Rectal smooth muscle tissue (tissue), 1 donor: ENCODE measurements around the gene HERC2.

Experiments
- H3K27ac ChIP-seq: one replicate; pipeline ENCODE4 v1.7.0; 2013; ENCODE audit warnings: low read depth, low read length, inconsistent platforms
- H3K27me3 ChIP-seq: one replicate; pipeline ENCODE4 v1.7.0; 2013; ENCODE audit warnings: low read length; ENCODE audit not compliant: control insufficient read depth, insufficient read depth
- H3K36me3 ChIP-seq: one replicate; pipeline ENCODE4 v1.7.0; 2013; ENCODE audit warnings: low read length; ENCODE audit not compliant: control insufficient read depth, insufficient read depth
- H3K4me1 ChIP-seq: one replicate; pipeline ENCODE4 v1.7.0; 2013; ENCODE audit warnings: low read length; ENCODE audit not compliant: control insufficient read depth, insufficient read depth
- H3K4me3 ChIP-seq: one replicate; pipeline ENCODE4 v1.7.0; 2013; ENCODE audit warnings: low read length
- H3K9ac ChIP-seq: one replicate; pipeline ENCODE4 v1.7.0; 2013; ENCODE audit warnings: low read length

HERC2 gene

DNA sequence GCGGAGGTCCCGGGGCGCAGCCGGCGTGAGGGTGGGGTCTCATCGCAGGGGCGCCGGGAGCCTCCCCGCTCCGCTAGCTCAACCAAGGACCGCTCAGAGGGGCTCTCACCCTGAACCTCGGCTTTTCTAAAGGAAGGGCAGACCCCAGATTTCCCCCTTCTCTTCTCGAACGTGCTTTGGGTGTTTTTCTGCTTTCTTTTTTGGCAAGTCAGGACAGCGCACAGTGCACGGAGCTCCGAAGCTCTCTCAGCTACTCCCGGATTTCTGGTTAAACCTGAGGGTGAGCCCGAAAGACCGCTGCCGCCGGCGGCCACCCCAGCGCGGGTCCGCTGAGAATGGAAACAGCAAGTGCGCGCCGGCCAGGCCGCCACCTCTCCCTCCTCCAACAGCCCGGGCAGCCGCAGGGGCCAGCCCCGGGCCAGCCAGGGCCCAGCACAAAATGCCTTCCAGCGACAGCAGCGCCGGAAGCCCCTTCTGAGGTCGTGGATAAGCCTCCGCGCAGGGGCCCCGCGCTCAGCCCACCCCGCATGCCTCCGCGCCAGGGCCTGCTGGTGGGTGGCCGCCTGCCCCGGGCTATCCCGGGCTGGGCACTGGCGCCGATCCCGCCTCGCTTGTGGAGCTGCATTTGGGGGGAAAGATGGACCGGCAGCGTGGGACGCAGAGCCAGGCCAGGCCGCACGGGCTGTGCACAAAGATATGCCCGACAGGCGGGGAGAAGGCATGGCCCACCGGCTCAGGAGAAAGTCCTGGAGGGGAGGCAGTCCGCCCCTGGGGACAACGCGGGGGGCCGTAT is 214.7 kb downstream of the HERC2 start:
- no peak overlapping the region for H3K9ac ChIP-seq
- H3K4me3 ChIP-seq: peak overlapping the region; percentile 66
- no peaks in the 10 kb centered on the region for H3K4me1 ChIP-seq
- no peak overlapping the region for H3K27ac ChIP-seq
- H3K36me3 ChIP-seq: peaks cover 10% of the 10 kb centered on the region
- peaks cover 14% of the 10 kb centered on the region for H3K27me3 ChIP-seq

DNA sequence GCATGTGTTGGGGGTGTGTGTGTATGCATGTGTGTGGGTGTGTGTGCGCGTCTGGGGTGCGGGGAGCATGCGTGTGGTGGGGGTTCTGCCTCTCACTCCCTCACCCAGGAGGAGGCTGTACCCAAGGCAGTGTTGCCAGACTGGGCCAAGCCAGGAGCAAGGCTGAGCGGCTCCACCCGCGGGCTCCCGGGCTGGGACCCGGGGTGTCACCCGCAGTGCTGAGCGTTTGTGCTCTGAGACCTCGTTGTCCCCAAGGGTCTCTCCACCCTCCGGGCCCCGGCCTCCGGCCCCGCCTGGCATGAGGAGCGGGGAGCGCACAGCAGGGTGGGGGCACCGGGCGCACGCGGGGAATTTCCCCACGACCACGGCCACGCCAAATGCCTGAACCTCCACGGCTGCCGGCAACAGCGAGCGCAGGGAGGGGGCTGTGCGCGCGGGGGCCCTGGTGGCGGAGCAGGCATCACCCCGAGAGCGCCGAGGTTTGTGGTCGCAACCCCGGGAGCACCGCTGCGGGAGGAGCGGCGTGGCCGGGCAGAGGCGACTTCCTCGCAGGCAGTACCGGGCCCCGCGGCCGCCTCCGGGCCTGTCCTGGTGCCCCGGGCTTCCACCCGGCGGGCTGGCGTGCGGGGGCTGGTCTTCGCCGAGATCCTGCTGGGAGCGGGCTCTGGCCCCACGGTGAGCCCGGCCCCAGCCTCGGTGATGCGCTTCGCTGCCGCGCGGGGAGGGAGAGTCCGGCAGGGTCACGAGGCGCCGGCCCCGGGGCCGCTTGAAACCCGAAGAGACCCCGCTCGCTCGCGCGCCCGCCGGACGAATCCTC is 215.5 kb downstream of the HERC2 start:
- Histone ChIP-seq H3K27me3 (peaks cover 14% of the 10 kb centered on the region), H3K27ac (no peak overlapping the region), H3K36me3 (peaks cover 2% of the 10 kb centered on the region), H3K4me1 (no peaks in the 10 kb centered on the region), H3K4me3 (peak overlapping the region; percentile 66), H3K9ac (no peak overlapping the region)

DNA sequence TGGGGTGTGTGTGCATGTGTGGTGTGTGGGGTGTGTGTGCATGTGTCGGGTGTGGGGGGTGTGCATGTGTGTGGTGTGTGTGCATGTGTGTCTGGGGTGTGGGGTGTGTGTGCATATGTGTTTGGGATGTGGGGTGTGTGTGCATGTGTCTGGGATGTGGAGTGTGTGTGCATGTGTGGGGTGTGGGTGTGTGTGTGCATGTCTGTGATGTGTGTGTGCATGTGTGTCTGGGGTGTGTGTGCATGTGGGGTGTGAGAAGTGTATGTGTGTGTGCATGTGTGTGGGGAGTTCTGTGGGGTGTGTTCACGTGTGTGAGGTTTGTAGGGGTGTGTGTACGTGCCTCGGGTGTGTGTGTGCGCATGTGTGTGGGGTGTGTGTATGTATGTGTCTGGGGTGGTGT is 216.2 kb downstream of the HERC2 start:
- no peak overlapping the region for H3K9ac ChIP-seq
- no peak overlapping the region for H3K4me3 ChIP-seq
- H3K27me3 ChIP-seq: peaks cover 14% of the 10 kb centered on the region

DNA sequence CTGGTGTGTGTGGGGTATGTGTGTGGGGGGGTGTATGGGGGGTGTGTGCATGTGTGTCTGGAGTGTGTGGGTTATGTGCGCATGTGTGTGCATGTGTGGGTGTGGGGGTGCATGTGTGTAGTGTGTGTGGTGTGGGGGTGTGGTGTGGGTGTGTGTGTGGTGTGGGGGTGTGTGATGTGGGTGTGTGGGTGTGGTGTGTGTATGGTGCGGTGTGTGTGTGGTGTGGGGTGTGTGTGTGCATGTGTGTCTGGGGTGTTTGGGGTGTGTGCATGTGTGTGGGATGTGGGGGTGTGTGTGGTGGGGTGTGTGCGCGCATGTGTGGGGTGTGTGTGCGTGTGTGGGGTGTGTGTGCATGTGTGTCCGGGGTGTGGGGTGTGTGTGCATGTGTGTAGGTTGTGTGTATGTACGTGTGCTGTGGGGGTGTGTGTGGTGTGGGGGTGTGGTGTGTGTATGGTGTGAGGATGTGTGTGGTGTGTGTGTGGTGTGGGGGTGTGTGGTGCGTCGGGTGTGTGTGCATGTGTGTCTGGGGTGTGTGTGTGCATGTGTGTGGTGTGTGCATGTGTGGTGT is 216.7 kb downstream of the HERC2 start:
- H3K9ac ChIP-seq: no peak overlapping the region
- H3K27ac ChIP-seq: no peak overlapping the region
- no peak overlapping the region for H3K4me3 ChIP-seq
- no peaks in the 10 kb centered on the region for H3K36me3 ChIP-seq
- peaks cover 14% of the 10 kb centered on the region for H3K27me3 ChIP-seq
- H3K4me1 ChIP-seq: no peaks in the 10 kb centered on the region

More for the DNA sequence above, 216.2 kb downstream of the HERC2 start:
- no peaks in the 10 kb centered on the region for H3K4me1 ChIP-seq
- no peak overlapping the region for H3K27ac ChIP-seq
- no peaks in the 10 kb centered on the region for H3K36me3 ChIP-seq

DNA sequence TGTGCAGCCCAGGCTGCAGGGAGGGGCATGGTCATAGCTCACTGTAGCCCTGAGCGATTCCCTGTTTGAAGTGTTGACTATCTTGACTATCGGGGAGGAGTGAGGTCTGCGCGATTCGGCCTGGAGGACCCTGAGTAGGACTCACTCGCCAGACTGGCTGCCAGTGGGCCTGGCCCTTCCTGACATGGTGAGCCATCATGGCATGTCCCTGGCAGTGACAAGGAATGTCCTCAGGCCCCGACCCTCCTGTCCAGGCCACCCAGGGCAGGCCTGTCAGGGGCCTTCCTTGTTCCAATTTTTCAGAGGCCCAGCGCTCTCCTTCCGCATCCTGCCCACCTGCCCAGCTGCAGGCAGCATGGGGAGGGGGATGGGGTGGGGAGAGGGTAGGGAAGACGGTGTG is 217.7 kb downstream of the HERC2 start:
- Histone ChIP-seq H3K36me3 (no peaks in the 10 kb centered on the region), H3K9ac (no peak overlapping the region), H3K27ac (no peak overlapping the region), H3K4me3 (no peak overlapping the region), H3K4me1 (no peaks in the 10 kb centered on the region), H3K27me3 (peaks cover 14% of the 10 kb centered on the region)

DNA sequence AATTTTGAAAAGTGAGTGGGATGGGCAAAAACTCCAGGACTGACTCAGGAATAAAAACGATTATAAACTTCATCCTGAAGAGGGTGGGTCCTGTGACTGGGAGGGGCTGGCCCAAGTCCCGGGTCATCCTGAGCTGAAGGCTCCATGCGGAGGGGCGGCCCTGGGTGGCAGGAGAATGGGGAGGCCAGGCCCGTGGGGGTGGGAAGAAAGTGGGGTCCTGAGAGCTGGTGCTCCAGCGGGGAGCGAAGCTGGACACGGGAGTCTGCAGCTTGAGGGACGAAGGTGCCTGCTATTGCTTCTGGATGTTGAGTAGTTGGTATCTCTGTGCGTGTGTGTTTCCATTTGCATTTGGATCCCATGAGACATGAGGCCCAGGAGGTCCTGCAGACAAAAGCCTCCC is 218.1 kb downstream of the HERC2 start:
- Histone ChIP-seq H3K27ac (no peak overlapping the region), H3K27me3 (peaks cover 14% of the 10 kb centered on the region), H3K36me3 (no peaks in the 10 kb centered on the region)

DNA sequence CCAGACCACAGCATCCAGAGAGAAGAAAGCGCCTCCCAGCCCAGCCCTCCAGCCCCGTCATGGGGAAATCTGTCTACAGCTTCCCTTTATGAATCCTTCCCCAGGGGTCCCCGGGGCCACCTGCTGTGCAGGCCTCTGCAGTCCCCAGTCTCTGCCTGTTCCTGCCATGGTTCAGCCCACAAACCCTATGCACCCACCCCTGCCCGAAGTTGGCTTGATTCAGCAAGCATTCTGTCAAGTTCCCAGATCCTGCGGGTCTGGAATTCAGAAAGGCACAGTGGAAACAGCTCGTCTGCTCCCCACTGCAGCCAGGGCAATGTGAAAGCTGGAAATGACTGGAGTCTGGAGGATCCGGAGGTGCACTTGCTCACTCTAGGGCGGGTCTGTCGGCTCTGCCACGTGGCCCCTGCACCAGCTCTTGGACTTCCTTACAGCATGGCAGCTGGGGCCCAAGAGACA is 220.0 kb downstream of the HERC2 start:
- no peak overlapping the region for H3K4me3 ChIP-seq
- H3K27ac ChIP-seq: no peak overlapping the region
- H3K27me3 ChIP-seq: peaks cover 23% of the 10 kb centered on the region
- H3K9ac ChIP-seq: no peak overlapping the region
- H3K36me3 ChIP-seq: no peaks in the 10 kb centered on the region
- H3K4me1 ChIP-seq: no peaks in the 10 kb centered on the region

More for the DNA sequence above, 218.1 kb downstream of the HERC2 start:
- Histone ChIP-seq H3K4me1 (no peaks in the 10 kb centered on the region), H3K4me3 (no peak overlapping the region), H3K9ac (no peak overlapping the region)

DNA sequence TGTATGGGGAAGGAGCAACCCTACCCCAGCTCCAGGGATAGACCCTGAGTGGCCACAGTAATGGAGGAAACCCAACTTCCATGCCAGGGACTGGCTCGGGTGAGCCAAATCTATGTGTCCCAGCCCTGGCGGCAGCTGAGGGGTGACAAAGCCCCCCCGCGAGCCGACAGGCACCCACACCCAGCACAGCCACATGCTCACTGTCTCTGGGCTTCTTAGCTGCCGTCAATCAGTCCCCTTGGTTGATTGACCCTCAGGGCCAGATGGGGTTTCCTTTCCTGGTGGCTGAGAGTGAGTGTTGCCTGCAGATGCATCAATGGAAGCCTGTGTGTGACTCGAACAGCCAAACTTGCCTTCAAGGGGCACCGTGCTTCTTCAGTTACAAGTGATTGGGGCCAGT is 220.8 kb downstream of the HERC2 start:
- no peak overlapping the region for H3K9ac ChIP-seq
- no peaks in the 10 kb centered on the region for H3K4me1 ChIP-seq
- no peaks in the 10 kb centered on the region for H3K36me3 ChIP-seq
- no peak overlapping the region for H3K27ac ChIP-seq
- H3K4me3 ChIP-seq: no peak overlapping the region
- peaks cover 21% of the 10 kb centered on the region for H3K27me3 ChIP-seq

DNA sequence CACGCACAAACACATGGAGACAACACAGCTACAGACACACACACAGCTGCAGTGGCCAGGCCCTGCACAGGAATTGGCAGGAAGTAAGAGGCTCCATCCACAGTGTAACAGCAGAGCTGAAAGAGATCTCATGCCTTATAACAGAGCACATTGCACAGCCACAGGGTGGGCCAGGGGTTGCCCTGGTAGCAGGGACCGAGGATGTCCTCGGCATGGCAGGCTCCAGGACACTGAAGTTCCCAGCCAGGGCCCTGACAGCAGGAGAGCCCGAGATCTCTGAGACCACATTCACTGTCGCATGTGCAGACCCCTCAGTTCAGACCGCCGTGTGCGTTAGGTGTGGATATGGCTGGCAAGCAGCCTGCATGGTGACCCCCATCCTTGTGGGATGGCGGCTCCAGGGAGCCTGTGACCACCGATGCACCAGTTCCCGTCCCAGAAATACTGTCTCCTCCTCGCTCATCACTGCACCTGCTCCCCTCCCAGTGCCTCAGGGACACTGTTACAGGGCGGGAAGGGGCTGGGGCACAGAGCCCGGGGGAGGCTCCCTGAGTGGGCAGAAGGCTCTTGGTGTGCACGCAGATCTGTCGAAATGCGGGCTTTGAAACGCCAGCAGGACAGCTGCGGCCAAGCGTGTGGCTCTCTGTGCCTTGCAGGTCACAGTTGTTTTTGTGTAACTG is 221.3 kb downstream of the HERC2 start:
- Histone ChIP-seq H3K4me1 (no peaks in the 10 kb centered on the region), H3K27ac (no peak overlapping the region), H3K4me3 (no peak overlapping the region), H3K36me3 (no peaks in the 10 kb centered on the region), H3K27me3 (peaks cover 15% of the 10 kb centered on the region), H3K9ac (no peak overlapping the region)

DNA sequence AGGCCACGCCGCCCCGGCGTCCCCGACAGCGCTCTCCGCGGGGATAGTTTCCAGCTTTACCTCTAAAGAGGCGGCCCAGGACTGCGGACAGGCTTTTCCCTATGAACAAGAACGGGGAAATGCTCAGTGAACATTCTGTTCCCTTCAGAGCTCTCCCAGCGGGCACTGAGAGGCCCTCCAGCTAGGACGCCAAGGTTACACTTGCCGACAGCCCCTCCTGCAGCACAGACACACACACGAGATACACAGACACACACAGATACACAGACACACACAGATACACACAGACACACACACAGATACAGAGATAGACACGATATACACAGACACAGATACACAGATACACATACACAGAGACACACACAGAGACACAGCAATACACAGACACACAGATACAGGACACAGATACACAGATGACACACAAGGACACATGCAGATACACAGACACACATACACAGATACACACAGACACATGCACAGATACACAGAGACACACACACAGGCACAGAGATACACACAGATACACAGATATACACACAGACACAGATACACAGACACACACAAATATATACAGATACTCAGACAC is 222.3 kb downstream of the HERC2 start:
- no peak overlapping the region for H3K27ac ChIP-seq
- no peak overlapping the region for H3K9ac ChIP-seq
- H3K27me3 ChIP-seq: peaks cover 11% of the 10 kb centered on the region
- no peak overlapping the region for H3K4me3 ChIP-seq
- no peaks in the 10 kb centered on the region for H3K36me3 ChIP-seq
- H3K4me1 ChIP-seq: no peaks in the 10 kb centered on the region

DNA sequence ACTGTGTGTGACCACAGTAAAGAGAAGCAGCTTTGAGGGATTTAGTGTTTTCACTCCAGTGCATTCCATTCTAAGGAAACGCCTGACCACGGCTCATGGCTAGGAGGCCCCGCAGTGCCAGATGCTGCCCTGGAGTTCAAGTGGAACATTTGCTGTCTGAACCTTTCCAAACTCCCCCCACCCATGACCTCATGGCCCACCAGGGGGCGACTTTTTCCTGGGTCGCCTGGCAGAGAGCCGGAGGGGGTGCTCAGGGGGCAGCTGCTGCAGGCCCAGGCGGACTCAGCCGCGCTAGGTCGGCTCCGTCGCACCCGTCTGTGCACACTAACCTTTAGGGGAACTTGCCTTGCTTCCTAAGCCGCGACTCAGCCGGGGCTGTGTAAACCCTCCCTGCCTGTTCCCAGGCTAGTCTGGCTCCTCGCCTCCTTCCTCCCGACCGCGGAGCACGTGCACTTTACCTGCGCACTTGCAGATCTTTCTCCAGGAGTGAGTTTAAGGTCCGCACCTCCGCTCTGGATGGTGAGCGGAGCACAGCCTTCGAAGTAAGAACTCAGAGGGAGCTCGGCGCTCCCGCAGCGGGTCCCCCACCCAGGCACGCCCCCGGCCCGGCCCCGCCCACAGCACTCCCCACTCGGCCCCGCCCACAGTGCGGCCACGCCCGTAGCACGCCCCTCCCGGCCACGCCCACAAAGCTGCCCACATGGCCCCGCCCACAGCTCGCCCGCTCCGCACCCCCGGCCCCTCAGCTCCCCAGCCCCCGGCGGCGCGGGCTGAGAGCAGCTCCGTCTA is 223.0 kb downstream of the HERC2 start, which contains the start of gene OCA2:
OCA2 (minus strand) TSS at position 550 of the 789 bp plus-strand sequence. CDS start 17,441 bp downstream, outside the sequence.
- H3K27me3 ChIP-seq: peaks cover 15% of the 10 kb centered on the region
- no peak within 1 kb of the TSS for H3K9ac ChIP-seq
- H3K4me1 ChIP-seq: no peaks in the 10 kb centered on the region
- no peaks in the 10 kb centered on the region for H3K36me3 ChIP-seq
- H3K27ac ChIP-seq: no peak within 1 kb of the TSS
- H3K4me3 ChIP-seq: no peak within 1 kb of the TSS
